Renal cortex interstitium (tissue), 11 donors: Measurements from ENCODE around the gene CNTN1. TPM values are rescaled to one million over a fixed set of nuclear protein-coding genes. Genes with fewer than 3 reads are reported as not detected.

Experiments used
- DNase-seq, 11 donors: peaks; one replicate each; pipeline ENCODE4 v3.0.0-alpha.2; 2013; ENCODE audit warnings: low read depth in 9 of 11, low spot score in 4 of 11; ENCODE audit errors: extremely low read depth in 1 of 11
- polyA plus RNA-seq, 3 donors: library from polyadenylated mRNA; unstranded; fragments of 120-200 nt; gene quantifications; one replicate each; pipeline ENCODE4 v1.2.1, GENCODE V29; 2013; ENCODE audit not compliant: insufficient read length in 3 of 3

Gene CNTN1
- polyA plus RNA-seq, 3 donors = 37.6 to 45.2 (median 38.1) TPM

DNA sequence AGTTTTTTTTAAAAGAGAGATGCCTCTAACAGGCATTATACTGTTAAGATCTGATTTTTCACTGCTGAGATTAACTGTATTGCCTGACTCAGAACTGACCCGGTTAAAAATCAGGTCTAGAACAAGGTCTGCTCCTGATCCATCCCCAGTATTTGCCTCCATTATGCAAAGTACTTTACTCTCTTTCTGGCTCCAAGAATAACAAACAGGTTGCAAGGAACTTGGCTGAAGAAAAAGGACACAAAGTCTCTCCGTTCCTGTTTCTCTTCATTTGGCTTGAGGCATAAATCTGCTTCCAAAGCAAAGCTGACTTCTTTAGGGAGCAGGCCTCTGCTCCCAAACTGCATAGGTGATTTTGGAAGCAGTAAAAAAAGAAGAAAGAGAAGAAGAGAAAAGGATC, 296.6 kb downstream of the CNTN1 start:
- no peak for DNase-seq

DNA sequence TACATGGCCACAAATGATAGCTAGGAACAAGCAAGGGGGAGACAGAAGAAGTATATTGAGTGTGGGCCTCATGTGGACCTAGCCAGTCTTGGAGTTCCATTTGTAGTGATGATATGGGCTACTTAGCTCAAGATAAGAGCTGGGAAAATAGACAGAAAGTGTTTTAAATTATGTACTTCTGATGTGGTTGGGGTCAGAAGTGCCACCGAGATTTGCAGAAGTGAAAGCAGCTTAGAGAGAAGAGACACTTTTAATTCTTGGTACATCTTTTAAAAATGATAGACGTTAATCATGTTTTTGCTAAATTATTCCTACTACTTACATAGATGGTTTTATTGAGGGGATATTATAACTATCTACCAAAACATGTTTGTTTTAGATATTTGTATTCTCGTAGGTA, 297.5 kb downstream of the CNTN1 start:
- no peak for DNase-seq

DNA sequence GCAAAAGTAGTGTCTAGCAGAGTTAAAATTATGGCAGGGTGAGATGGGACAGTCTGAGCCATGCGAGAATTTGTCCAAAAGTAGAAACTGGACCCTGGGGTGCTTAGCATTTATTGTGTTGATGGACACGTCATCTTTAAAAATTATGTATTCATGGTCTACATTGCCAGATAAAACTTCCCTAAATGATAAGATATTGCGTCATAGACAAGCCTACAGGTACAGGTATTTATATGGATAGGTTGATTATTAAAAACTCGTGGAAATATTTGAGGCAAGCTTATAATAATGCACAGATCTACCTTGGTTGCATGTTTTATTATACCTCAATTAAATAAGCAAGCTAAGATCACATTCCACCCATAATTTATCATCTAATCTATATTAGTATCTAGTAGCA, 299.9 kb downstream of the CNTN1 start:
- DNase-seq = no peak

DNA sequence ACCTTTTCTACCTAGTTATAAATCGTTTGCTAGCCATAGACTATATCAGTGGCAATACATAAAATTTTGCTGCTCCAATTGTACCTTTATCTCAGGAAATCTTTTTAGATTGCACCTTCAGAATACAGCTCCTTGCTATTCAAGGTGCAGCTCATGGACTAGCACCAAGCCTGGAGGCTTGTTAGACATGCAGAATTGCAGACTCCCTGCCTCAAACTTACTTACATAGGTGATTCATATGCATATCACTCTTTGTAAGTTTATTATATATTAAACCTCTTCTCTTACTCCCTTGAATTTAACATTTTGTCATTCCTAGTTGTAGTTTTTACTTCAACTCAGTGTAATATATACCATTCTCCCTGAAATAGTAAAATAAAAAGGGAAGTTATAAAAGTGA, 300.4 kb downstream of the CNTN1 start:
- DNase-seq = no peak

DNA sequence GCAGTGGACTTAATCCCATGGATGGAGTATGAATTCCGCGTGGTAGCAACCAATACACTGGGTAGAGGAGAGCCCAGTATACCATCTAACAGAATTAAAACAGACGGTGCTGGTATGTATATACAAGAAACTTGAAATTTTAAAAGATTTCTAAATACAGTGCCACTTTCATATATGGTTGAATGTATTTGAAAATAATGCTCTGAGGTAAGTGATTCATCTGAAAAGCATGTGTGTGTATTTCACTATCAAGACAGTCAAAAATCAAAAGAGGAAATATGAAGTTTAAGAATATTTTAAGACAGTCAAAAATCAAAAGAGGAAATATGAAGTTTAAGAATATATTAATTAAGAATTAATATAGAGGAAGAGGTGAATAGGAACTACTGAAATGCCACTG, 300.9 kb downstream of the CNTN1 start:
- no peak for DNase-seq

DNA sequence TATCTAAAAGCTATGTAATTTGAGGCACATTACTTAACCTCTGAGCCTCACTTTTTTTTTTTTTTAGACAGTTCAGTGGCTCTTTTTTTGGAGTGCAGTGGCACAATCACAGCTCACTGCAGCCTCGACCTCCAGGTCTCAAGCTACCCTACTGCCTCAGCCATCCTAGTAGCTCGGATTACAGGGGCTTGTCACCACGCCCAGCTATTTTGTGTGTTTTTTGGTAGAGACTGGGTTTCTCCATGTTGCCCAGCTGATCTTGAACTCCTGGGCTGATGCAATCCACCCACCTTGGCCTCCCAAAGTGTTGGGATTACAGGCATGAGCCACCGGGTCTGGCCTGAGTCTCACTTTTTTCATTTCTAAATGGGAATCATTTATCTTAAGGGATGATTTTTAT, 303.9 kb downstream of the CNTN1 start:
- DNase-seq = no peak

DNA sequence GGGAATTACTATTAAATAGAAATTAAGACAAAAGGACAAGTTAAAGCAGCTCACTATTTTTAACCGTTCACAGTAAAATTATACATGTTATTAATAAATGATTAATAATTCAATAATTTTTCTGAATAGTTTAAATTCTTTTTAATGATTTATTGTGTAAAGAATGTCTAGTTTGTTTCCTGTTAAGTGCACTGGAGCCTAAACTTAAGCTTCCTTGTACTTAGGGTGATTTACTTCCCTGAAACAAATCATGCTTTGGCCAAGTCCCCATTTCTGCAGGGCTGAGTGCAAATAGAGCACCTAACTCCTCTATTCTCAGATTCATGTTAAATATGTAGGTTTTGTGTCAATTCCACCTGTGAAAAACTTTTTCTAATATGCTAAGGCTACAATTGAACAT, 307.0 kb downstream of the CNTN1 start:
- DNase-seq = peak in 6 of 11 donors; percentile 10 to 49 (median 41)

DNA sequence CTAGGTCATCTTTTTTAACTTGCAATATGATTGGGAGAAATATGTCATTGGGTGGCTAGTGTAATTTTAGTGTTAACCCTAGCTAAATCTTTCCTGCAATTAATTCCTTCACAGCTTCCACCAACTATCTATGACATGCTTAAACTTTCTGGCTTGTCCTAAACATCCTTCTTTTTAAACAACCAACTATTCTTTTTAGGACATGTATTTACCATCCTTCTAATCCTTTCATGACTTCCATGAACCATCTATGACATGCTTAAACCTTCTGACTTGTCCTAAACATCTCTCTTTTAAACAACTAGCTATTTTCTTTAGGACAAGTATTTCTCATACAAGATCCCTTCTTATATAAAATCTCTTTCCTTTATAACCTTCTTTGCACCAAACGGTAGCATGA, 316.2 kb downstream of the CNTN1 start:
- no peak for DNase-seq

DNA sequence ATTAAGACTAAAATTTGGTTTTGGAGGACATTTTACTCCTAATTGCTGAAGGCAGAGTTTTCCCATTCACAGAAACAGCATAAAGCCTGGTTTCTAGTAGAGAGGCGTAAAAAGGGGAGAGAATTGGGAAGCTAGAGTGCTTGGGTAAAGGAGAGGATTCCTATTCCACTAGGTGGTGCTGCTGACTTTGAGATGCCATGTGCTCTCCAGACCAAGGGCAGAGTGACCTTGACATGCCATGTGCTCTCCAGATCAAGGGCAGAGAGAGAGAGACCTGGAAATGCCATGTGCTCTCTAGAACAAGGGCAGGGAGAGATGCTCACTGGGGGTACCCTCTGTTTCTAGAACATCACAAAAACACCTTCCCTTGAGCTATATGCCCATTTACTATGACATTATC, 319.7 kb downstream of the CNTN1 start:
- no peak for DNase-seq

DNA sequence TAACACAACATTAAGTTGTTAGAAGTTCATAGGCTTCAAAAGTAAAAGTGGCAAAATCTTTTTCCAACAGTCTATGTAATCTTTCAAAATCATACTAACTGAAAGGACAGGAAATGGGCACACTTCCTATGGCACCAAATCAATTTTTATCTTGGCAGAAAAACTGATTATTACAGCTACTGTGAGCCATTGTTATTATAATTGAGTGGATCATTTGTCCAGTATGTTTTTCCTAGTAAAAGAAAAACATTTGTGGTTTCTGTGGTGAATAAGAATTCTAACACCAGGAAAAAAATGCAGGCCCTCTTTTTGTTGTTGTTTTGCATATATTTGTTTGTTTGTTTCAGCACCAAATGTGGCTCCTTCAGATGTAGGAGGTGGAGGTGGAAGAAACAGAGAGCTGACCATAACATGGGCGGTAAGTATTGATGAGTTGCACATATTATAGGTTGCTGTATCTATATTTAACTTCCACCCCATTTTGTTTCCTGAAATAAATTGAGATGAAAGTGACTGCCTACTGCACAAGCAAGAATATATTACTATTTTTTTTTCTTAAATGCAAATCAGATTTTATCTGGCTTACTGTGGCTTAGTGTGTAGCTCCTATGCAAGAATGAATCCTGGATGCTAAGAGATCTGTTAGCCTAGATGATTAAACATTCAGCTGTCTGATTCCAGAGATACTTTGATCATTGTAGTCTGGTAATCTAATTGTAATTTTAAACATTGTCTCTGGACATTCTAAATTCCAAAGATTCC, 321.8 kb downstream of the CNTN1 start:
- DNase-seq = no peak

DNA sequence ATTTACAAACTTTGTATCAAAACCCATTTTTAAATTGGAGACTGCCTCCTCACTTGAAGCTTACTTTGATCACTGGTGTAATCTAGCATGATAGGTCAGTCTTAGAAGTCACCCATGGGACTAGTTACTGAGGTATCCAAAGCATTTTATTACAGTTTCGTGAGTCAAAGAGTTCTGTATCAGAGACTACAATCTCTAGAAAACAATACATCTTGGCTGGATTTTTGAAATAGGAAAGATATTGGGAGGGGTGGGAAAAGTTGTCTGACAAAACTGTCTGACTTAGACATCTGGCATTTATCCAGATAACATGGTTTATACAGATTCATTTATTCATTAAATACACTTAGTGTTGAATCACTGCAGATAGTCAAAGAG, 322.4 kb downstream of the CNTN1 start:
- DNase-seq = no peak

DNA sequence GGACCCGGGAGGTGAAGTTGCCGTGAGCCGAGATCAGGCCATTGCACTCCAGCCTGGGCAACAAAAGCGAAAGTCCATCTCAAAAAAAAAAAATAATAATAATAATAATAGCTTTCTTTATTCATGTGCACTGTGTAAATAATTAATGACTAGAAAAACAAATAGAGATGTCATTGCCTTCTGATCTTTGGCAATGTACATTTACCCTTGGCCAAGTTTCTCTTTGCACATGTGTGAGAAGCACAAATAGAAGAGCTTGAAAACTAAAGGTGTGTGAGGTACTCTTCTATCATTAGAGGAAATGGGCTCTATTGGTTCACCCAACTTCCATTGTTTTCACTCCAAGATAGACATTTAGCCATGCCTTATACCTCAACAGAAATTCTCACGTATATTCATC, 325.8 kb downstream of the CNTN1 start:
- DNase-seq = no peak

DNA sequence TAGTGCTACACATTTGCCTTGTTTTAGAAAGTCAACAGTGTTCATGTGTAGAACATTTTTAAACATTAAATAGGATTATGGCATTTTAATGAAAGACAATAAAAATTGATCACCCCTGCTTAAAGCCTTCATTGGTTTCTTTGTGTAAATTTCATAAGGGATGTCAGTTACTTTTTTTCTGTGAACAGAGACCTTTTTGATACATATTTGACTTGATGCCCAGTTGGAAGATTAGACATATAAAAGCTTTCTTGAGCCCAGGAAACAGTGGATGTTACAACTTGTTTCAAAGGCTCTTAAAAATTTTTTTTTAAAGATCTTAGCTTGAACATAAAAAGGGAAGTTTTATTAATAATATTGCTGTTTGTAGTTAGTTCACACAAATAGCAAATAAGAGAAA, 327.2 kb downstream of the CNTN1 start:
- DNase-seq = no peak

DNA sequence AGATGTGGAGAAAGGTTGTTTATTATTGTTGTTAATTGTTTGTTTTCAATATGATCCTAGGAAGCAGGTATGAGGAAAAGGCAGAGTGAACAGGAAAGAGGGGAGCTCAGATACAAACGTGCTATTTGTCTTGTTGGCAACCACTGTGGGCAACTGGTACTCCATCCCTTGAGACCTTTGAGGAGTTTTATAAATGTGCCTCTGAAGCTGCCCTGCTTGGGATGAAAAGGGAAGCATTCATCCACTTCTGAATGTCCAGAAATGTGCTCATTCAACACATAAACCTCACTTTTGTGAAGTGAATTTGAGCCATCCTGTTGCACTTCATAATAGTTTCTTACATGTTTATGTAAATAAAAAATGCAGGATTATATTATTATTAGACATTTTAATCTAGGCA, 331.6 kb downstream of the CNTN1 start:
- no peak for DNase-seq

DNA sequence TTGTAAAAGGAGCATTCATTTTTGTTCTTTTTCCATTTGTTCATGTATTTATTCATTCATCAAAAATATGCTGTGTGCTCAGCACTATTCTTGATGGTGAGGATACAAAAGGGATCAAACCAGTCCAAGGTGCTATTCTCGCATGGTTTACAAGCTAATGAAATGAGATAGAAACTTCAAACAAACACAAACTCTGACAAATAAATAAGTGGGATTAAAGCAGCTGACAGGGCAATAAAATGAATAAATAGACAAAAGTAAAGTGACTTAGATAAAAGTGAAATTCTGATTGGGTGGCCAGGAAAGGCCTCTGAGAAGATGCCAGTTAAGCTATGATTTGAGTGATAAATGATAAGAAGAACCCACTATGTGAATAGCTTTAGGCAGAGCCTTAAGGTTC, 333.9 kb downstream of the CNTN1 start:
- DNase-seq = no peak

DNA sequence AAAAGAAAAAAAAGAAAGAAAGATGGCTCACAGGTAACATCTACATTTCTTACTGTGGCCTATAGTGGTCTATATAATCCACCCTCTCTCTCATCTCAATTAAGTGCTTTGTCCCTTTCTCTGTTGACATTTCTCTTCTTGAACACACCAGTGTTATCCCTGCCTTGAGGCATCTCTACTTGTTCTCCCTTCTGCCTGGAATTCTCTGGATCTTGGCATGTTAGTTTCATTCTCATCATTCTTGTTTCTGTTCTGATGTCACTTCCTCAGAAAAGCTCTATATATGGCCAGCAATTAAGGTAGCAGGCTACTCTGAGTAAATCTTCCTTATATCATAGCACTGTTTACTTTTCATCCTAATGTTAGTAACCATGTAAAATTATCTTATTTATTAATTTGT, 340.1 kb downstream of the CNTN1 start:
- no peak for DNase-seq

DNA sequence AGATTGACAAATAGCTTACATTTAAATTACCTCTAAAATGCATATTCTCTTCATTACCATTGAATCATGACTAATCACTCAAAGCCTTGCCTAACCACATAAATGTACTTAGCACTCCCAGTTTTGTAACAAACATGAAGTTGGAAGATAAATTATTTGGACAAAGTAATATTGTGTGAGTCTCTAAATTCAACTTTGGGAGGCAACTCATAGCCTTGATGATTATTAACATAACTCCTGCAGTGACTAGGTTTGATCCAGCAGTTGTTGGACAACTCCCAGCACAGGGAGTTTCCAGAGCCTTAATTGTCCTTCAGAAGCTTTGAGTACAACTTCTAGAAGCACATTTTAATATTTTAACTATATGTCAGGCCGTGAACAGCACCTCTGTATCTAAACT, 342.4 kb downstream of the CNTN1 start:
- DNase-seq = no peak

DNA sequence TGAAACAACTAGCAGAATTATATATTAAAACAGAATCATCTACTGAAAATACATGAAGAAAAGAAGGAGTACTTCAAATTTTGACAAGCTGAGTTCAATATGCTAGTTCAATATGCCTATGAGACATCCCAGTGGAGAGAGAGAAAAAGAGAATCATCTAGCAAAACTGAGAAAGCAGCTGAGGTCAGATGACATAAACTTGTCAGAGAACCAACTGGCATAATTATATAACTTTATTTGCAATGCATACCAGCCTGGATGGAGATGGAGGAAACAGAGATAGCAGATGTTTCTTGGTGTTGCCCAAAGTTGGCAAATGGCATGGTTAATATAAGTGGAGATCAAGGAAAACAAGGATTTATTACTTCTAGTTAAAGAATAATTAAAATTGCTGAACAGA, 347.2 kb downstream of the CNTN1 start:
- no peak for DNase-seq

DNA sequence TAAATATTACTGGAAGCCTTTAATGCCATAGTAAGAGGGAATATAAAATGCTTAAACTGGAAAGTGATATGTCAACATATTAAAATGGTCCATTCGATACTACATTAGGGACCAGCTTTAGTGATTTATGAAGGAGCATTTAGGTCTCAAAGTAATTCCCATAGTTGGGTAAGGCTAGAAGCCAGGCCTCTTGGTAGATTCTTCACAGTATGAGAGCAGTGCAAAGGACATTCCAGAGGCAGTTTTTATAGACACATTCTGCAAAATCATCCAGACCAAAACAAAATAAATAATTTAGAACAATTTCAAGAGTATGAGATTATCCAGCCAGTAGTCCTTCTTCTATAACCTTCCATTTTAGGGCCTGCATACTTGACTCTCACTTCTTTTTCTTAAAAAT, 353.3 kb downstream of the CNTN1 start:
- no peak for DNase-seq

DNA sequence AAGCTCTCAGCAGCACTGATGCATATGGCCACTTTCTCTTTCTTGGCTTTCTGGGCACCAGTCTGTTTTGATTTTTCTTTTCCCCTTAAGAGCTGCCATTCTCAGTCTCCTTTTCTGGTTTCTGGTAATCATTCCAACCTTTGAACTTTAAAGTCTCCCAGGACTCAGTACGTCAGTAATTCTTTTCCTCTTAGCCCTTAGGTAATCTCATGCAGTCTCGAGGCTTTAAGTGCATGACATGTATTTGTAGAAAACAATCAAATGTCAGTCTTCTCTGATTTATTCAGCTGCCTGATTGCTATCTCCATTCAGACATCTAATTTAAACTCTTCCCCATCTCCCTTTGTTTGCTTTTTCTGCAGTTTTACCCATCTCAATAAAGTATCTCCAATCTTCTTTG, 356.8 kb downstream of the CNTN1 start:
- DNase-seq = no peak

DNA sequence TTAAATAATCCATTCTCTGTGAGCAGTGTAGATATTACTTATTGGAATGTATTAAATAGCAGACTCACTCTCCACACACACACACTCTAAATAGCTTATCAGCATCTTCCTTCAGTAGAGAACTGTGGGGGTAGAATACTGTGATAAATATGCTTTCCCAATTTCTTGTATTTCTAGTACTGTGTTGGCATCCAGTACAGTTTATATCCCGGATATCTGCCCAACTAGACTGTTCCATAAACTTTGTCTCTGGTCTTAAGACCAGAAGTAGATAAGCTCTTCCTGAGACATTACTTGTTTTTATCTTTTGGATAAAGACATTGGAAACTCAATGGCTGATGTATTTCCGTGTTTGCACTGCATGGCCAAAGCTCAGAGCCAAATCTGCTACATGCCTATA, 359.7 kb downstream of the CNTN1 start:
- no peak for DNase-seq

DNA sequence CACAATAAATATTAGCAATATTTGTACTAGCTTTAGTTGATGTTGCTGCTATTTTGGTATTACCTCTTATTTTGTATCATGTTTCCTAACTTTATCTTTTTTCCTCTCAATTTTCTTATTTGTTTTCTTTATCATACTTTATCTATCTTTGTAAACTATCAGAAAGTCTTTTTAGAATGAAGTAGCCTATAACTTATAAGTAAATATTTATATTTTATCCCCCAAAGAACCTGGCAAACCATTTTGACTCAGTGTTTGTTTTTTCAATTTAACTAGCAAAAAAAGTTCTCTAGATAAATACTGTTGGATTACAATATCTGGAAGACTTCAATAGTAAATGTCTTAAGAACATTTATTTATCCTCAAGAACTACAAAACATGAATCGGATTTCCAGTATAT, 360.2 kb downstream of the CNTN1 start:
- DNase-seq = no peak
